ENCODE measurements around the gene HHAT.

HHAT gene

GRCh38 chr1:210440081-210440480 lies 111.4 kb downstream of the HHAT start:
- H3K4me1 ChIP-seq (ENCODE audit: control insufficient read depth, insufficient read depth, low read length): no peaks in the 10 kb centered on the region
- no peak overlapping the region for H3K9ac ChIP-seq (ENCODE audit: low read length)
- H3K27ac ChIP-seq (ENCODE audit: low read depth, low read length): no peak overlapping the region
- H3K4me3 ChIP-seq (ENCODE audit: low read length): no peak overlapping the region
- no peaks in the 10 kb centered on the region for H3K27me3 ChIP-seq (ENCODE audit: control insufficient read depth, insufficient read depth, low read length)
- H3K36me3 ChIP-seq (ENCODE audit: control insufficient read depth, insufficient read depth, low read length): no peaks in the 10 kb centered on the region

GRCh38 chr1:210441028-210441427 lies 112.3 kb downstream of the HHAT start:
- Histone ChIP-seq H3K27me3 (ENCODE audit: control insufficient read depth, insufficient read depth, low read length) (no peaks in the 10 kb centered on the region), H3K9ac (ENCODE audit: low read length) (no peak overlapping the region), H3K4me3 (ENCODE audit: low read length) (no peak overlapping the region)

GRCh38 chr1:210445485-210445884 lies 116.8 kb downstream of the HHAT start:
- no peaks in the 10 kb centered on the region for H3K36me3 ChIP-seq (ENCODE audit: control insufficient read depth, insufficient read depth, low read length)
- H3K4me3 ChIP-seq (ENCODE audit: low read length): no peak overlapping the region
- H3K9ac ChIP-seq (ENCODE audit: low read length): no peak overlapping the region
- no peaks in the 10 kb centered on the region for H3K27me3 ChIP-seq (ENCODE audit: control insufficient read depth, insufficient read depth, low read length)
- H3K27ac ChIP-seq (ENCODE audit: low read depth, low read length): no peak overlapping the region
- H3K4me1 ChIP-seq (ENCODE audit: control insufficient read depth, insufficient read depth, low read length): no peaks in the 10 kb centered on the region

More at GRCh38 chr1:210441028-210441427, 112.3 kb downstream of the HHAT start:
- no peak overlapping the region for H3K27ac ChIP-seq (ENCODE audit: low read depth, low read length)
- no peaks in the 10 kb centered on the region for H3K4me1 ChIP-seq (ENCODE audit: control insufficient read depth, insufficient read depth, low read length)
- no peaks in the 10 kb centered on the region for H3K36me3 ChIP-seq (ENCODE audit: control insufficient read depth, insufficient read depth, low read length)

- Histone ChIP-seq H3K36me3 (ENCODE audit: control insufficient read depth, insufficient read depth, low read length) (no peaks in the 10 kb centered on the region), H3K27ac (ENCODE audit: low read depth, low read length) (no peak overlapping the region), H3K4me1 (ENCODE audit: control insufficient read depth, insufficient read depth, low read length) (no peaks in the 10 kb centered on the region), H3K9ac (ENCODE audit: low read length) (no peak overlapping the region), H3K27me3 (ENCODE audit: control insufficient read depth, insufficient read depth, low read length) (no peaks in the 10 kb centered on the region), H3K4me3 (ENCODE audit: low read length) (no peak overlapping the region)
Measured at GRCh38 chr1:210445931-210446330, 117.2 kb downstream of the HHAT start.

GRCh38 chr1:210446479-210446878 lies 117.8 kb downstream of the HHAT start:
- no peaks in the 10 kb centered on the region for H3K27me3 ChIP-seq (ENCODE audit: control insufficient read depth, insufficient read depth, low read length)
- no peaks in the 10 kb centered on the region for H3K36me3 ChIP-seq (ENCODE audit: control insufficient read depth, insufficient read depth, low read length)
- no peaks in the 10 kb centered on the region for H3K4me1 ChIP-seq (ENCODE audit: control insufficient read depth, insufficient read depth, low read length)
- no peak overlapping the region for H3K9ac ChIP-seq (ENCODE audit: low read length)
- H3K4me3 ChIP-seq (ENCODE audit: low read length): no peak overlapping the region
- no peak overlapping the region for H3K27ac ChIP-seq (ENCODE audit: low read depth, low read length)

- no peaks in the 10 kb centered on the region for H3K4me1 ChIP-seq (ENCODE audit: control insufficient read depth, insufficient read depth, low read length)
- H3K9ac ChIP-seq (ENCODE audit: low read length): no peak overlapping the region
- H3K27me3 ChIP-seq (ENCODE audit: control insufficient read depth, insufficient read depth, low read length): no peaks in the 10 kb centered on the region
- H3K4me3 ChIP-seq (ENCODE audit: low read length): no peak overlapping the region
- no peaks in the 10 kb centered on the region for H3K36me3 ChIP-seq (ENCODE audit: control insufficient read depth, insufficient read depth, low read length)
- H3K27ac ChIP-seq (ENCODE audit: low read depth, low read length): no peak overlapping the region
Measured at GRCh38 chr1:210447456-210448057, 118.9 kb downstream of the HHAT start.

- no peak overlapping the region for H3K9ac ChIP-seq (ENCODE audit: low read length)
- H3K4me3 ChIP-seq (ENCODE audit: low read length): no peak overlapping the region
- H3K4me1 ChIP-seq (ENCODE audit: control insufficient read depth, insufficient read depth, low read length): no peaks in the 10 kb centered on the region
- no peaks in the 10 kb centered on the region for H3K27me3 ChIP-seq (ENCODE audit: control insufficient read depth, insufficient read depth, low read length)
- H3K36me3 ChIP-seq (ENCODE audit: control insufficient read depth, insufficient read depth, low read length): no peaks in the 10 kb centered on the region
- H3K27ac ChIP-seq (ENCODE audit: low read depth, low read length): no peak overlapping the region
Measured at GRCh38 chr1:210448297-210448892, 119.7 kb downstream of the HHAT start.

GRCh38 chr1:210455840-210456603 lies 127.3 kb downstream of the HHAT start:
- no peak overlapping the region for H3K4me3 ChIP-seq (ENCODE audit: low read length)
- H3K36me3 ChIP-seq (ENCODE audit: control insufficient read depth, insufficient read depth, low read length): no peaks in the 10 kb centered on the region
- no peak overlapping the region for H3K9ac ChIP-seq (ENCODE audit: low read length)
- H3K27me3 ChIP-seq (ENCODE audit: control insufficient read depth, insufficient read depth, low read length): no peaks in the 10 kb centered on the region
- H3K4me1 ChIP-seq (ENCODE audit: control insufficient read depth, insufficient read depth, low read length): no peaks in the 10 kb centered on the region
- H3K27ac ChIP-seq (ENCODE audit: low read depth, low read length): no peak overlapping the region

- H3K4me3 ChIP-seq (ENCODE audit: low read length): no peak overlapping the region
- no peaks in the 10 kb centered on the region for H3K4me1 ChIP-seq (ENCODE audit: control insufficient read depth, insufficient read depth, low read length)
- no peak overlapping the region for H3K9ac ChIP-seq (ENCODE audit: low read length)
Measured at GRCh38 chr1:210456731-210457255, 128.1 kb downstream of the HHAT start.

GRCh38 chr1:210457568-210457967 lies 128.9 kb downstream of the HHAT start:
- no peak overlapping the region for H3K9ac ChIP-seq (ENCODE audit: low read length)
- no peaks in the 10 kb centered on the region for H3K36me3 ChIP-seq (ENCODE audit: control insufficient read depth, insufficient read depth, low read length)
- H3K4me3 ChIP-seq (ENCODE audit: low read length): no peak overlapping the region
- H3K27me3 ChIP-seq (ENCODE audit: control insufficient read depth, insufficient read depth, low read length): no peaks in the 10 kb centered on the region
- no peak overlapping the region for H3K27ac ChIP-seq (ENCODE audit: low read depth, low read length)
- no peaks in the 10 kb centered on the region for H3K4me1 ChIP-seq (ENCODE audit: control insufficient read depth, insufficient read depth, low read length)

More at GRCh38 chr1:210456731-210457255, 128.1 kb downstream of the HHAT start:
- no peaks in the 10 kb centered on the region for H3K36me3 ChIP-seq (ENCODE audit: control insufficient read depth, insufficient read depth, low read length)
- no peaks in the 10 kb centered on the region for H3K27me3 ChIP-seq (ENCODE audit: control insufficient read depth, insufficient read depth, low read length)
- H3K27ac ChIP-seq (ENCODE audit: low read depth, low read length): no peak overlapping the region

GRCh38 chr1:210464519-210465039 lies 135.9 kb downstream of the HHAT start:
- Histone ChIP-seq H3K27ac (ENCODE audit: low read depth, low read length) (no peak overlapping the region), H3K4me3 (ENCODE audit: low read length) (no peak overlapping the region), H3K27me3 (ENCODE audit: control insufficient read depth, insufficient read depth, low read length) (no peaks in the 10 kb centered on the region), H3K9ac (ENCODE audit: low read length) (no peak overlapping the region), H3K4me1 (ENCODE audit: control insufficient read depth, insufficient read depth, low read length) (no peaks in the 10 kb centered on the region), H3K36me3 (ENCODE audit: control insufficient read depth, insufficient read depth, low read length) (no peaks in the 10 kb centered on the region)

- no peak overlapping the region for H3K27ac ChIP-seq (ENCODE audit: low read depth, low read length)
- H3K4me3 ChIP-seq (ENCODE audit: low read length): no peak overlapping the region
- H3K36me3 ChIP-seq (ENCODE audit: control insufficient read depth, insufficient read depth, low read length): no peaks in the 10 kb centered on the region
- no peaks in the 10 kb centered on the region for H3K27me3 ChIP-seq (ENCODE audit: control insufficient read depth, insufficient read depth, low read length)
- no peak overlapping the region for H3K9ac ChIP-seq (ENCODE audit: low read length)
- no peaks in the 10 kb centered on the region for H3K4me1 ChIP-seq (ENCODE audit: control insufficient read depth, insufficient read depth, low read length)
Measured at GRCh38 chr1:210465150-210465549, 136.4 kb downstream of the HHAT start.

All from rectal smooth muscle tissue (tissue), 1 donor.